Measurements from ENCODE around the gene MAPK1.

DNA sequence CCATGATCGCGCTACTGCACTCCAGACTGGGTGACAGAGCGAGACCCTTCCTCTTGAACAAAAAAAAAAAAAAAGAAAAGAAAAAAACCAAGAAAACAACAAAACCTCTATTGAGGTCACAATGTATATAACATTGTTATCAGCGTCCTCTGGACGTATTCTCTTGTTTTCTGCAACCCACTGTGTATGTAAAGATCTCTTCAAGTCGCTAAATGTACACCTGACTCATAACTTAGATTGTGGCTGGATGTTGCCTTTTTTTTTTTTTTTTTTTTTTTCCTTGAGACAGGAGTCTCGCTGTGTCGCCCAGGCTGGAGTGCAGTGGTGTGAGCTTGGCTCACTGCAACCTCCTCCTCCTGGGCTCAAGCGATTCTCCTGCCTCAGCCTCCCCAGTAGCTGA is 130.5 kb downstream of the MAPK1 start:
- TF ChIP-seq, protein P1, sequence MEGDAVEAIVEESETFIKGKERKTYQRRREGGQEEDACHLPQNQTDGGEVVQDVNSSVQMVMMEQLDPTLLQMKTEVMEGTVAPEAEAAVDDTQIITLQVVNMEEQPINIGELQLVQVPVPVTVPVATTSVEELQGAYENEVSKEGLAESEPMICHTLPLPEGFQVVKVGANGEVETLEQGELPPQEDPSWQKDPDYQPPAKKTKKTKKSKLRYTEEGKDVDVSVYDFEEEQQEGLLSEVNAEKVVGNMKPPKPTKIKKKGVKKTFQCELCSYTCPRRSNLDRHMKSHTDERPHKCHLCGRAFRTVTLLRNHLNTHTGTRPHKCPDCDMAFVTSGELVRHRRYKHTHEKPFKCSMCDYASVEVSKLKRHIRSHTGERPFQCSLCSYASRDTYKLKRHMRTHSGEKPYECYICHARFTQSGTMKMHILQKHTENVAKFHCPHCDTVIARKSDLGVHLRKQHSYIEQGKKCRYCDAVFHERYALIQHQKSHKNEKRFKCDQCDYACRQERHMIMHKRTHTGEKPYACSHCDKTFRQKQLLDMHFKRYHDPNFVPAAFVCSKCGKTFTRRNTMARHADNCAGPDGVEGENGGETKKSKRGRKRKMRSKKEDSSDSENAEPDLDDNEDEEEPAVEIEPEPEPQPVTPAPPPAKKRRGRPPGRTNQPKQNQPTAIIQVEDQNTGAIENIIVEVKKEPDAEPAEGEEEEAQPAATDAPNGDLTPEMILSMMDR (IDR thresholded peaks at IDR 0.05; ENCODE audit: extremely low read depth in 1 of 2, insufficient read depth in 1 of 2, low read depth in 1 of 2, low read length in 2 of 2), result no peak
- TF ChIP-seq MAX (IDR thresholded peaks at IDR 0.05; ENCODE audit: insufficient read depth, insufficient read length) (no peak), POLR2AphosphoS5 (IDR thresholded peaks at IDR 0.05; ENCODE audit: insufficient read depth, low read depth, low read length) (no peak), POLR2A (IDR thresholded peaks at IDR 0.05; ENCODE audit: low read depth, low read length) (no peak), MYC (IDR thresholded peaks at IDR 0.05; ENCODE audit: low read depth, low read length) (no peak)

Measured in endothelial cell of umbilical vein (primary cell).